Iris pigment epithelial cell (primary cell): ENCODE measurements around the gene LDAH.
"Not testable (repeated sequence)": the region's sequence is repeated elsewhere in the genome, so short reads cannot be mapped to it uniquely, and the experiment has no call there.

Source experiments
- DNase-seq: peaks from one replicate; pipeline ENCODE4 v3.0.0-alpha.2; 2011; ENCODE audit warnings: low read depth

Gene LDAH

DNA sequence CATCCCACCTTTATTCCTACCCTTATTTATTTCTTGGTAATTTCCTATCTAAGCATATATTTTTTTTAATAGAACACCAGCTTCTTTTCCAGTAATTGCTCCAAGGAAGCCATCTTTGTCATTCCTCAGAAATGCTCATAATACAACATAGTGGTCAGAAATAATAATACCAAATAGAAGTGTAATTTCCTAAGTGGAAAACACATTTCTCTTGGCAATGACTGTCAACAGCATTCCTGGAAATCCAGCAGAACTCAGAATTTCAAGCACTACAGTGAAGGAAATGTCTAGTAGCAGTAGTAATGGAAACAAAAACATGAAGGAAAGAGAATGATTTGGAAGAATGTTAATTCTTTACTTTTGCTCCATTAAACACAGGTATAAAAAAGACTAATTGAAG is 99.4 kb downstream of the LDAH start:
- peak; percentile 48 for DNase-seq

DNA sequence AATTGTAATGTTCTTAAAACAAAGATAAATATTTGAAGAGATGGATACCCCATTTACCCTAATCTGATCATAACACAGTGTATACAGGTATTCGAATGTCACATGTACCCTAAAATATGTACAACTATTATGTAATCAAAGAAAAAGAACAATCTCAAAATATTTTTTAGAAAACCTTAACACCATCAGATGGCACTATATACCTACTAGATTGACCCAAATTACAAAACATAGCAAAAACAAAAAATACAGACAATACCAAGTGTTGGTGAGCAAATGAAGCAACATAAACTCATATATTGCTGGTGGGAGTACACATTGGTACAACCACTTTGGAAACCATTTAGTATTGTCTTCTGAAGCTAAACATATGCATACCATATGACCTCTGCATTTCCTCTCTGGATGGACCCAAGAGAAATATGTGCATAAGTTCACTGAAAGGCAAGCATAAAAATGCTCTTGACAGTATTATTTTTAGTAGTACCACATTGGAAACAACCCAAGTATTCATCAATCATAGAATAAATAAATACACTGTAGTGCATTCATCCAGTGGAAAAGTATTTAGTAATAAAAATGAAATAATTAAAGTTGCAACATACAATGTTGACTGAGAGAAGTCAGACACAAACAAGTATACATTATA is 100.2 kb downstream of the LDAH start:
- peak; percentile 12 for DNase-seq

DNA sequence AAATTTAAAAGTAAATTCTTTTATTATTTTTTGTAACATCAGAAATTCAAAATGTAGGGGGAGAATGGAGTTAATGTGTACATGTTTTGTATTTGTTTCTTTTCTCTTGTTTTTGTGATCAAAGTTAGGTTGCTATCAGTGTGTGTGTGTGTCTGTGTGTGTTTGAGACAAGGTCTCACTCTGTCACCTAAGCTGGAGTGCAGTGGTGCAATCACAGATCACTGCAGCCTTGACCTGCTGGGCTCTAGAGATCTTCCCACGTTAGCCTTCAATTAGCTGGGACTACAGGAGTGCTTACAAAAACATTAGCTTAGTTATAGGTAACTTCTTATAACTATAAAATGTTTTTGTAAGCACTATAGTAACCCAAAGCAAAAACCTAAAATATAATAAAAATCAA is 105.3 kb downstream of the LDAH start:
- DNase-seq: no peak

DNA sequence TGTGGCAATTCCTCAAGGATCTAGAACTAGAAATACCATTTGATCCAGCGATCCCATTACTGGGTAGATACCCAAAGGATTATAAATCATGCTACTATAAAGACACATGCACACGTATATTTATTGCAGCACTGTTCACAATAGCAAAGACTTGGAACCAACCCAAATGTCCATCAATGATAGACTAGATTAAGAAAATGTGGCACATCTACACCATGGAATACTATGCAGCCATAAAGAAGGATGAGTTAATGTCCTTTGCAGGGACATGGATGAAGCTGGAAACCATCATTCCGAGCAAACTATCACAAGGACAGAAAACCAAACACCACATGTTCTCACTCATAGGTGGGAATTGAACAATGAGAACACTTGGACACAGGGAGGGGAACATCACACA is 106.7 kb downstream of the LDAH start:
- DNase-seq: not testable (repeated sequence)

DNA sequence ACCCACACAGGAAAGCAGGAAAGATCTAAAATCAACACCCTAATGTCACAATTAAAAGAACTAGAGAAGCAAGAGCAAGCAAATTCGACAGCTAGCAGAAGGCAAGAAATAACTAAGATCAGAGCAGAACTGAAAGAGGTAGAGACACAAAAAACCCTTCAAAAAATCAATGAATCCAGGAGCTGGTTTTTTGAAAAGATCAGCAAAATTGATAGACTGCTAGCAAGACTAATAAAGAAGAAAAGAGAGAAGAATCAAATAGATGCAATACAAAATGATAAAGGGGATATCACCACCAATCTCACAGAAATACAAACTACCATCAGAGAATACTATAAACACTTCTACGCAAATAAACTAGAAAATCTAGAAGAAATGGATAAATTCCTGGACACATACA is 108.5 kb downstream of the LDAH start:
- not testable (repeated sequence) for DNase-seq

DNA sequence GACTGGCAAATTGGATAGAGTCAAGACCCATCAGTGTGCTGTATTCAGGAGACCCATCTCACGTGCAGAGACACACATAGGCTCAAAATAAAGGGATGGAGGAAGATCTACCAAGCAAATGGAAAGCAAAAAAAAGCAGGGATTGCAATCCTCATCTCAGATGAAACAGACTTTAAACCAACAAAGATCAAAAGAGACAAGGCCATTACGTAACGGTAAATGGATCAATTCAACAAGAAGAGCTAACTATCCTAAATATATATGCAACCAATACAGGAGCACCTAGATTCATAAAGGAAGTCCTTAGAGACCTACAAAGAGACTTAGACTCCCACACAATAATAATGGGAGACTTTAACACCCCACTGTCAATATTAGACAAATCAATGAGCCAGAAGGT is 109.3 kb downstream of the LDAH start:
- not testable (repeated sequence) for DNase-seq

DNA sequence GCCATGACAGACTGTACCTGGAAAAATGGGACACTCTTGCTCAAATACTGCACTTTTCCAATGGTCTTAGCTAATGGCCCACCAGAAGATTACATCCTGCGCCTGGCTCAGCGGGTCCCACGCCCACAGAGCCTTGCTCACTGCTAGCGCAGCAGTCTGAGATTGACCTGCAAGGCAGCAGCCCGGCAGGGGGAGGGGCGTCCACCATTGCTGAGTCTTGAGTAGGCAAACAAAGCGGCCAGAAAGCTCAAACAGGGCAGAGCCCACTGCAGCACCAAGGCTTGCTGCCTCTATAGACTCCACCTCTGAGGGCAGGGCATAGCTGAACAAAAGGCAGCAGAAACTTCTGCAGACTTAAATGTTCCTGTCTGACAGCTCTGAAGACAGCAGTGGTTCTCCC is 111.3 kb downstream of the LDAH start:
- not testable (repeated sequence) for DNase-seq

DNA sequence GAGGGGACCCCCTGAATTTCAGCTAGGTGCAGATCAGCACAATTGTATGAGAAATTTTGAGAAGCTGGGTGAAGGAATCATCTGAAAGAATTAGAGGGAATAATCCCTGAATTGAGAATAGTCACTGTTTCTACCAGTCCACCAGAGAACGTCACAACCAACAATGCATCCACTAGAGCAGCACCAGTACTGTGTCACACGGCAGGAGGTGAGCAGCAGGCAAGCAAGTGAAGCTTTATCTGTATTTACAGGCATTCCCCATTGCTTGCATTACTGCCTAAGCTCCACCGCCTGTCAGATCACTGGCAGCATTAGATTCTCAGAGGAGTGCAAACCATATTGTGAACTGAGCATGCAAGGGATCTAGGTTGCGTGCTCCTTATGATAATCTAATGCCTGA is 115.3 kb downstream of the LDAH start:
- DNase-seq: no peak

DNA sequence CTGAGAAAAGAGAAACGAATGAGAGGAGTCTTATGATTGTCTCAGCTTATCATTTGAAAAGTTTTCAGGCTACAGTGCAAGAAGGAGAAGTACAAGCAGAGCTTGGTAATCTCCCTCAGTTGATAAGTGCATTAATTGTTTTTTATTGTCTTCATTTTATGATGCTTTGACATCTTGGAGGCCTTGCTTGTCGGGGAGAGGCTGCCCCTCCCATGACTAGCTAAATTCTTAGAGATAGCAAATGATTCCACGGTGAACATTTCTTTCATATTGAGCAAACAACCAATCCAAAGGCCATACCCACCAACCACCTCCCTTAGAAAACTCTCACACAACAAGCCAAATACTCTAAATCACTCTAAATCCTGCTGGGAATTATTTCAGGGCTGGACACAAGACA is 116.1 kb downstream of the LDAH start:
- no peak for DNase-seq

DNA sequence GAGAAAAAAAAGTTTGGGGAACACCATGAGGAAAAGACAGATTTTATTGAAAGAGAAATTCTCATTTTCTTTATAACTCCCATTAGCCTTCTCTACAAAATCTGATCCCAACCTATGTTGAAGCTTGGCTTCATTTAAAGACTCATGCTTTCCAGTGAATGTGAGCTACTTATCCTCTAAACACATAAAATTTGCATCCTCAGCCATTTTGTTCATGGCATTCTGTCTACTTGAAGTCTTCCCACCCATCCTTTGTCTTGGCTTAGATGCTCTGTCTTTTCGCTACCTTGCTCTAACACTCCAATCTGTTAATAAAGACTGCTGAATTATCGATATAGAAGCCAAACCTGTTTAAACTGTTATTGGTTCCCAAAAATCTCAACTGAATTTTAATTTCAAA is 116.7 kb downstream of the LDAH start:
- no peak for DNase-seq

DNA sequence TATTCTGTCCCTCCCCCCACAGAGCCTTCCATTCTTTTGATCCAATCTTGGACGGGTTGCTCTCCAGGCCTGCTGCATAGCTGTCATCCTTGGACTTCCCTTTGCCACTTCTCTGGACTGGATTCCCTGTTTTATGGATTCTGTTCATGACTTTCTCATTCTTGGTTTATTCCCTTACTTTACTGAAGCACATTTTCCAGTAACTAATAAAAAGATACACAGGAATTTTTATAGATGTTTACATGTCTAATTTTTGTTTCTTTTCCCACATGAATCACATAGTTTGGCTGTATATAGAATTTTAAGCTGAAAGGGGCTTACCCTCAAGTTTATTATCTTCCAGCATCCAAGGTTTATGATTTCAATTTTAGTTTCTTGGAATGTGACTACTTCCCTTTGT is 118.0 kb downstream of the LDAH start:
- no peak for DNase-seq

DNA sequence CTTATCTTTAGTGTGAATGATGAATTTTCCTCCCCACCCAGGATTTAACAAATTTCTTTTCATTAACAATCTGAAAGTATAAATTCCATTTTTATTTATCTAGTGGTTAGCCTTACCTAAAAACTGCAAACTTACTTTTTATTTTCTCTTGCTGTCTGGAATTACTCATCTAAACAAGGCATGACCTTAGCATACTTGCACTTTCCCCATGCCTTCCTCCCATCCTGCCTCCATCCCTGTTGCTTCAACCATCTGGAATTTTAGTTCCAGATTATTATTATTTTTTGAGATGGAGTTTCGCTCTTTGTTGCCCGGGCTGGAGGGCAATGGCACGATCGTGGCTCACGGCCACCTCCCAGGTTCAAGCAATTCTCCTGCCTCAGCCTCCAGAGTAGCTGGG is 120.3 kb downstream of the LDAH start:
- peak; percentile 66 for DNase-seq

DNA sequence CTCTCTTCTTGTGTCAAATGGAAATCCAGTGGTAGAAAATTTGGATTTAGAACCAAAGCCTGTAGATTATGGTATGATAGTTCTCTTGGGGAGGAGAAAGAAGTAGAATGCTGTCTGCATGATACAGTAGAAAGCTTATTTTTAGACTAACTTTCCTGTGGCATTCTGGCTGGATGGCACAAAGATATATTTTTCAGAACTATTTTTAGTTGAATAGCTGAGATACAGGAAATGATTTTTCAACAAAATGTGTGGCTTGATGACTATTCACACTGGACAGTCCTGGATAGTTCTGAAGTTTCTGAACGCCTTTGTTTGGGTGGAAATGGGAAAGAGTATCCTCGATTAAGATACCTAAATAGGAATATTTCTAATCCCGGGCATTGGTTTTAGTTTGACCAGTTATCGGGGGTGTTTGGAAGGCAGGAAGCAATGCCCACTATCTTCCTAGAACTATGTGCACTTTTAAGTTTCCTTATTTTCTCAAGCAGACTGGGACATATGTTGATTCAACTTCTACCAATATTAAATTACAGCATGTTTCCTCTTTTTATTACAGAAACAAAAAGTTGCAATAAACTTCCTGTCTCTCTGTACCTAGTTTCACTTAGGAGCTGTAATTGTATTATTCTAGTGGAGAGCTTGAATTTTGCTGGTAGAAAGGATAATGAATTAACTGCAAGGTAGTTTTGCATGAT is 123.8 kb downstream of the LDAH start:
- no peak for DNase-seq

DNA sequence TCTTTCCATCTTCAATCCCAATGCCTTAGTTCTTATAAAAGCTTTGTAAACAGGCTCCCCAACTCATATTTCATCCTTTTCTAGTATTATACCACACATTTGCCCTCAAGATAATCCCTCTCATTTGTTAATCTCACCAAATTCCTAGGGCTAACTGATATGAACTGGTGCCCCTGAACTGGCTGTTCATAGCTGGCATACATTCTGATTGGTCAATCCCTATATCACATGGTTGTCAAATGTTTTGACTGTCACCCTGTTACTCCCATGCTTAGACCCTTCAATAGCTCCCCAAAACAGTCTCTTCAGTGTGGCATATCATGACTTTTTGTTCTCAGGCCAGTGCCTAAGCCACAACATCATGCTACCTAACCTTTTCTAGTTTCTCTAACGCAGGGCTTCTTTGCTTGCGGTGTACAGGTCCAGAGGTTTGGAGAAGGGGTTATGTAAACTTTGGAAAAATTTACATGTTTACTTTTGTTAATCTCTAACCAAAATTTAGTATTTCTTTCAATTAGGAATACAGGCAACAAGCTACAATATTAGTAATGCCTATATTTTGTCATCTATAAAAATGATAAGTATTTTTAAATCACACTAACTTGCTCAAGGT is 125.5 kb downstream of the LDAH start:
- DNase-seq: no peak

DNA sequence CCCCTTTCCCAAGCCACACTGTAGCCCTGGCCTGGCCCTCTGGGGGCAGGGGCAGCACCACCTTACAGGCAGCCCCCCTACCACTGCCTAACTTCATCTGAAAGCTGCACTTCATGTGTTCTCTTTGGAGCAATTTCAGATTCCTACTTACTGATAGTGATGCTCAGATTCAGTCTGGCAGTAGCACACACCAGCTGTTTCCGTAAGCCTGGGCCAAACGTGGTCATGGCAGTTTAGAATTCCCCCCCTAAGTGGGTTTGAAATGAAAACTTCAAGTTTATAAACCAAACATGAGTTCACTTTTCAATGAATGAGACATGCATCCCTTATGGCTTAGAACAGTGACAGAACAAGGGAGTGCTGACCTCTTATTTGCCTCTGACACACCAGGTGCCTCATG is 126.5 kb downstream of the LDAH start:
- no peak for DNase-seq

DNA sequence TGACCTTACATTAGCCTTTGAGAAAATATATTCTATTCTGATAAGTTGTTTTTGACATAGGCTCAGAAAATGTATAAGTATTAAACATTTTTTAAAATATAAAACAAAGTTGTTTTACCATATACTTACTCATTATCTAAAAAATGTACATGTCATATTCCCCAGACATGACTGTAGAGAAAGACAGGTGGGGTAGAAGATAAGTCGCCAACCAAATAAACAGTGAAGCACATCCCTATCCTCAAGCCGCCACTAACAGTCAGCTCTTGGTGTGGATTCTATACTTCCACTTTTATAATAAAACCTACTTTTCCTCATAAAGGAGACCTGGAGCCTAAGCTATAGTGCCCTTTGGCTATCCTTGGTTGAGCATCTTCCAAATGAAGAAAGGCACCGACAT is 129.6 kb downstream of the LDAH start:
- DNase-seq: no peak

DNA sequence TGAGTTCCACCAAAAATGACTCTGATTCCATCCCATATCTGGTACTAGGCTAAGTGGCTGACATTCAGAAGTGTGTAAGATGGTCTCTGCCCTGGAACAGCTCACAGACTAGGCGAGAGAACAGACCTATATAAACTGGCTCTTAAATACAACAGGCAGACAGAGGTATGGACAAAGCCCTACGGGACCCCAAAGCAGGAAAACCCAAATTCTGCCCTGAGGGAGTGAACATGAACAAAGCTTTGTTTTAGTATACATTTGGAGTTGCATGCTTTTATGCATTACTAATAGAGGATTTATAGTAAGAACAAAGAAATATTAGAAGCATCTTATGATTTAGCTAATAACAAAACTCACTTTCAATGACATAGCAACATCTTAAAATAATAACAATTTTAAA is 130.8 kb downstream of the LDAH start:
- DNase-seq: no peak

DNA sequence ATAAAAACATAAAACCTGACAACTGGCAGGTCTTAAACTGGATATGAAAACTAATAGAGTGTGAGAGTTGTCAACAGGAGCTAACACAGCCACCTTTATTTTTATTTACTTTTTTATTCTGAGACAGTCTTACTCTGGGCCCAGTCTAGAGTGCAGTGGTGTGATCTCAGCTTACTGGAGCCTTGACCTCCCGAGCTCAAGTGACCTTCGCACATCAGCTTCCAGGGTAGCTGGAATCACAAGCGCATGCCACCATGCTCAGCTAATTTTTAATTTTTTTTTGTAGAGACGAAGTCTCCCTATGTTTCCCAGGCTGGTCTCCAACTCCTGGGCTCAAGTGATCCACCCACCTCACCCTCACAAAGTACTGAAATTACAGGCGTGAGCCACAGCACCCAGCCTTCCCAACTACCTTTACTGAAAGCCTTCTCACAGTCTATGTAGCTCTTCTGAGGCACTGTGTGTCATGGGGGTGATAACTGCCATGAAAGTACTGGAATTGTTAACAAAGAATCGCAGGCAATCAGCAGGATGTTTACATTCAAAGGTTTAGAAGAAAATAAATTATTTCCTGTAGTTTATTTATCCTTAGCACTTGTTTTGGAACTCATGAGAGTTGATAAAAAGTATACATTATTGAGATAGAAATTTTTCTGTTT is 131.7 kb downstream of the LDAH start:
- DNase-seq: no peak

DNA sequence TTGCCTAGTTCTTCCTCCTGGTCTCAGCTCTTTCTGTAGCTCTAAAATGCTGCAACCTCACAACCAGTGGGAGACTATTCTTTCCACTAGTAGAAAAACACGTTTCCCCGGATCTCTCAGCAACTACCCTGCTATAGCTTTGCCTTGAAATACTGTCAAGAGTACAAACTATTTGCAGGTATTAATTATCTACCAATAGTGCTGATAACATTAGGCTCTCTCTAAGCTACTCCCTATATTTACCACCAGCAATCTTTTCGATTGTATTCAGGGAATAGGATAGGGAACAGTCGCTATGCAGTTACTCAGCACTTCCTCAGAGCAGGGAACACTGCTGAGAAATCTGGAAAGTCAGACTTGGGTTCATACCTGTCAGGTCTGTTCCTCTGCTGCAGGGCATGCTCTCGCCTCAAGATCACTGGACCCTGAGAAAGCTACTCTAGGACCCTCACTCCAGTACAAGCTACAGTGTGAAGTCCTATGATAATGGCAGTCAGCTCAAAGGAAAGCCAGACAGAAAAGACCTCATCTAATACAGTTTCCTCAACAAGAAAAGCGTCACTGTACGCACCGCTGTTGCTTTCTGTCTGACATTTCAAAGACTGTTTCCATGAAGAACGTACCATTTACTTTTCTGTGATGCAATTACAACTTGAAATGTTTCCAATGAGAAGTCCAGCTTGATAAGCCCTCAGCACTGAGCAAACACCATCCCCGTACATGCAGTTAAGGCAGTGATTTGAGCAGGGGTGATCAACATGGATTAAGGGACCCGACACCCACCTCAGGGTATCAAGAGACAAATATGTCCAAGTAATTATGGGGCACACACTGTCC is 133.3 kb downstream of the LDAH start:
- no peak for DNase-seq

DNA sequence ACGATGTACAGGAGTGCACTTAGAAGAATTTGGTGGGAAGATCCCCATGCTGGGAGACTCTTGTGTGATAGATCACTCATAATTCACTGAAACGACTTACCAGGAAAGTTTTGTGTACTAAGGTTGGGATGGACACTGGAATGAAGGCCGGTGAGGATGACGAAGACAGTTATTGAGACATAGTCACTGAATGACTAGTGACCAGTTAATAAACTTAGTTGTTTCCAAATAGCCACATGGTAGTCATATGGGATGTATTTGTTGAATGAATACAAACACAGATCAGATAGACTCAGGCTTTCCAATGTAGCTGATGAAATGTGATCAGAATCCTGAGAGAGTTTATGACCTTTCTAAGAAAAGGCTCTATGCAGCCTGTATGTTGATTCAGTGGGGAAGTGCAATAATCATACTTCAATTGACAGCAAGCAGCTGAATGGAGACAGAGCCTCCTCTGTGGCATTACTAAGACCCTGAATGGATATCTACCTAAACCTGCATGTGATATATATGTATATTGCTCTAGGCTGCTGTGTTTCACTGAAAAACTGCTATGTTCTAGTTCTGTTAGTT is 135.6 kb downstream of the LDAH start:
- no peak for DNase-seq

DNA sequence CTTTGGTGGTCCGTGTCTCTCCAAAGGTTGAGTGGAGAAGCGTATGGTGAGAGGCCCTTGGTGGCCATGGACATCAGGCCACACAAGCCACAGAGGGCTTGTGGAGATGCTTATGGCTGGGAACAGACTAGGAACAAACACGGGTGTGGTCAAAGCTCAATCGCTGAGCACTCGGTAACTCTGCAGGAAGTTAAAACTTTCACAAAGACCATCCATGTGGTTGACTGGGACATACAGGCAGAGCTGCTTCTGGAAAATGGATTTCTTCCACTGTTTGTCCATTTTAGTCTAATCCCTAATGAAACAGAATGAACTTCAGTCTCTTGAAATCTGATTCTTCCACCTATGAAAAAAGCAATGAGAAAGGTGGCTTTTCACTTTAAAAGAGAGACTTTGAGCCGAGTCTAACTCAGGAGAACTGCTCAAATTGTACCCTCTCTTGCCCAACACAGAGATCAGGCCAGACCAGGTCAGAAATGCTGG is 138.3 kb downstream of the LDAH start:
- no peak for DNase-seq
